ENCODE measurements around the gene CDK5. TPM values are rescaled to one million over a fixed set of nuclear protein-coding genes. Genes with fewer than 3 reads are reported as not detected.
A peak's percentile ranks its signal among the peaks of the same experiment; 100 is the strongest.

Gene CDK5
- total and polyA plus RNA-seq, 2 of the 13 experiments (the other 11 are each of a cell fraction or from before 2014, with no cell fraction given), result 16.4 to 21.3 TPM

DNA sequence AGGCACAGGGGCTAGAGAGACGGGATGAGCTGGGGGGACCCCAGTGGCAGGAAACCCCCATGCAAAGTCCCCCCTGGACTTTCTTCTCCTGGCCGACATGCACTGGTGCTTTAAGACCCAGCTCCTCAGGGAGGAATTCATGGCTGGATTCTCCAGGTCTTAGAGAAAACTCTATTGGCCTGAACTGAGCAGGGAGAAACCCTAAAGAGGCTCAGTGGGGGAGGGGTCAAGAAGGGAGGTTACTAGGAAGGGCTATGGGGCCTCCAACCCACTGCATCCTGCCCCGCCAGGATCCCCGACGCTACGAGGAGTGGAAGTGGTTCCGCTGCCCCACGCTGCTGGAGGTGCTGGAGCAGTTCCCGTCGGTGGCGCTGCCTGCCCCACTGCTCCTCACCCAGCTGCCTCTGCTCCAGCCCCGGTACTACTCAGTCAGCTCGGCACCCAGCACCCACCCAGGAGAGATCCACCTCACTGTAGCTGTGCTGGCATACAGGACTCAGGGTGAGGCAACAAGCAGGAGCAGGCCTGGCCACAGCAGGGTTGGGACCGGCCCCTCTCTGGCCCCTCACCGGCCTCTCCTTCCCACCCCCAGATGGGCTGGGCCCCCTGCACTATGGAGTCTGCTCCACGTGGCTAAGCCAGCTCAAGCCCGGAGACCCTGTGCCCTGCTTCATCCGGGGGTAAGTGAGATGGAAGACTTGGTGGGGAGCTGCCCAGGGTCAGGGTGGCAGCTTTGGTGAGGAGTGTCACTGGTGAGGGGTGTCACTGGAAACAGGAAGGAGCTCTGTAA, 47.2 kb downstream of the CDK5 start (continued):
- TF ChIP-seq, protein P1, sequence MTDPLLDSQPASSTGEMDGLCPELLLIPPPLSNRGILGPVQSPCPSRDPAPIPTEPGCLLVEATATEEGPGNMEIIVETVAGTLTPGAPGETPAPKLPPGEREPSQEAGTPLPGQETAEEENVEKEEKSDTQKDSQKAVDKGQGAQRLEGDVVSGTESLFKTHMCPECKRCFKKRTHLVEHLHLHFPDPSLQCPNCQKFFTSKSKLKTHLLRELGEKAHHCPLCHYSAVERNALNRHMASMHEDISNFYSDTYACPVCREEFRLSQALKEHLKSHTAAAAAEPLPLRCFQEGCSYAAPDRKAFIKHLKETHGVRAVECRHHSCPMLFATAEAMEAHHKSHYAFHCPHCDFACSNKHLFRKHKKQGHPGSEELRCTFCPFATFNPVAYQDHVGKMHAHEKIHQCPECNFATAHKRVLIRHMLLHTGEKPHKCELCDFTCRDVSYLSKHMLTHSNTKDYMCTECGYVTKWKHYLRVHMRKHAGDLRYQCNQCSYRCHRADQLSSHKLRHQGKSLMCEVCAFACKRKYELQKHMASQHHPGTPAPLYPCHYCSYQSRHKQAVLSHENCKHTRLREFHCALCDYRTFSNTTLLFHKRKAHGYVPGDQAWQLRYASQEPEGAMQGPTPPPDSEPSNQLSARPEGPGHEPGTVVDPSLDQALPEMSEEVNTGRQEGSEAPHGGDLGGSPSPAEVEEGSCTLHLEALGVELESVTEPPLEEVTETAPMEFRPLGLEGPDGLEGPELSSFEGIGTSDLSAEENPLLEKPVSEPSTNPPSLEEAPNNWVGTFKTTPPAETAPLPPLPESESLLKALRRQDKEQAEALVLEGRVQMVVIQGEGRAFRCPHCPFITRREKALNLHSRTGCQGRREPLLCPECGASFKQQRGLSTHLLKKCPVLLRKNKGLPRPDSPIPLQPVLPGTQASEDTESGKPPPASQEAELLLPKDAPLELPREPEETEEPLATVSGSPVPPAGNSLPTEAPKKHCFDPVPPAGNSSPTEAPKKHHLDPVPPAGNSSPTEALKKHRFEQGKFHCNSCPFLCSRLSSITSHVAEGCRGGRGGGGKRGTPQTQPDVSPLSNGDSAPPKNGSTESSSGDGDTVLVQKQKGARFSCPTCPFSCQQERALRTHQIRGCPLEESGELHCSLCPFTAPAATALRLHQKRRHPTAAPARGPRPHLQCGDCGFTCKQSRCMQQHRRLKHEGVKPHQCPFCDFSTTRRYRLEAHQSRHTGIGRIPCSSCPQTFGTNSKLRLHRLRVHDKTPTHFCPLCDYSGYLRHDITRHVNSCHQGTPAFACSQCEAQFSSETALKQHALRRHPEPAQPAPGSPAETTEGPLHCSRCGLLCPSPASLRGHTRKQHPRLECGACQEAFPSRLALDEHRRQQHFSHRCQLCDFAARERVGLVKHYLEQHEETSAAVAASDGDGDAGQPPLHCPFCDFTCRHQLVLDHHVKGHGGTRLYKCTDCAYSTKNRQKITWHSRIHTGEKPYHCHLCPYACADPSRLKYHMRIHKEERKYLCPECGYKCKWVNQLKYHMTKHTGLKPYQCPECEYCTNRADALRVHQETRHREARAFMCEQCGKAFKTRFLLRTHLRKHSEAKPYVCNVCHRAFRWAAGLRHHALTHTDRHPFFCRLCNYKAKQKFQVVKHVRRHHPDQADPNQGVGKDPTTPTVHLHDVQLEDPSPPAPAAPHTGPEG (CRISPR knock-in tag; IDR thresholded peaks at IDR 0.05), result 0 out of 2 replicates have a peak, but pooled peaks have one; percentile 29
- TF ChIP-seq RBFOX2 (IDR thresholded peaks at IDR 0.05; ENCODE audit: low read depth, low read length), result 0 out of 2 replicates have a peak, but pooled peaks have one; percentile 26
- 0 out of 2 replicates have a peak, but pooled peaks have one; percentile 29 for TF ChIP-seq HDAC2 (CRISPR knock-in tag; IDR thresholded peaks at IDR 0.05)
- TF ChIP-seq GABPB1 (CRISPR knock-in tag; IDR thresholded peaks at IDR 0.05), result peak; percentile 41; the same call in 1 of the 2 replicates
- 0 out of 2 replicates have a peak, but pooled peaks have one; percentile 32 for TF ChIP-seq ZNF563 (CRISPR knock-in tag; IDR thresholded peaks at IDR 0.05)
- TF ChIP-seq BRD4 (CRISPR knock-in tag; IDR thresholded peaks at IDR 0.05), result peak; percentile 83
- TF ChIP-seq ZNF501 (CRISPR knock-in tag; IDR thresholded peaks at IDR 0.05), result peak; percentile 44; the same call in 1 of the 2 replicates
- TF ChIP-seq, protein P2, sequence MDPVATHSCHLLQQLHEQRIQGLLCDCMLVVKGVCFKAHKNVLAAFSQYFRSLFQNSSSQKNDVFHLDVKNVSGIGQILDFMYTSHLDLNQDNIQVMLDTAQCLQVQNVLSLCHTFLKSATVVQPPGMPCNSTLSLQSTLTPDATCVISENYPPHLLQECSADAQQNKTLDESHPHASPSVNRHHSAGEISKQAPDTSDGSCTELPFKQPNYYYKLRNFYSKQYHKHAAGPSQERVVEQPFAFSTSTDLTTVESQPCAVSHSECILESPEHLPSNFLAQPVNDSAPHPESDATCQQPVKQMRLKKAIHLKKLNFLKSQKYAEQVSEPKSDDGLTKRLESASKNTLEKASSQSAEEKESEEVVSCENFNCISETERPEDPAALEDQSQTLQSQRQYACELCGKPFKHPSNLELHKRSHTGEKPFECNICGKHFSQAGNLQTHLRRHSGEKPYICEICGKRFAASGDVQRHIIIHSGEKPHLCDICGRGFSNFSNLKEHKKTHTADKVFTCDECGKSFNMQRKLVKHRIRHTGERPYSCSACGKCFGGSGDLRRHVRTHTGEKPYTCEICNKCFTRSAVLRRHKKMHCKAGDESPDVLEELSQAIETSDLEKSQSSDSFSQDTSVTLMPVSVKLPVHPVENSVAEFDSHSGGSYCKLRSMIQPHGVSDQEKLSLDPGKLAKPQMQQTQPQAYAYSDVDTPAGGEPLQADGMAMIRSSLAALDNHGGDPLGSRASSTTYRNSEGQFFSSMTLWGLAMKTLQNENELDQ (CRISPR knock-in tag; IDR thresholded peaks at IDR 0.05; ENCODE audit: borderline replicate concordance), result no peak
- no peak for TF ChIP-seq RXRA (CRISPR knock-in tag; IDR thresholded peaks at IDR 0.05)
- peak; percentile 41; the same call in 1 of the 2 replicates for TF ChIP-seq SP4 (CRISPR knock-in tag; IDR thresholded peaks at IDR 0.05)
- peak; percentile 10; the same call in 1 of the 2 replicates for TF ChIP-seq NR2F6 (IDR thresholded peaks at IDR 0.05)
- TF ChIP-seq NR2F6 (CRISPR knock-in tag; IDR thresholded peaks at IDR 0.05), result no peak
- TF ChIP-seq ZNF230 (CRISPR knock-in tag; IDR thresholded peaks at IDR 0.05), result 0 out of 2 replicates have a peak, but pooled peaks have one; percentile 24
- TF ChIP-seq HNRNPLL (IDR thresholded peaks at IDR 0.05; ENCODE audit: low read depth, low read length, poor library complexity, severe bottlenecking), result peak; percentile 61
- TF ChIP-seq TAF1 (CRISPR knock-in tag; IDR thresholded peaks at IDR 0.05), result peak; percentile 44; the same call in 1 of the 2 replicates
- TF ChIP-seq ARID2 (CRISPR knock-in tag; IDR thresholded peaks at IDR 0.05; ENCODE audit: borderline replicate concordance), result 0 out of 2 replicates have a peak, but pooled peaks have one; percentile 23
- TF ChIP-seq, protein P3, sequence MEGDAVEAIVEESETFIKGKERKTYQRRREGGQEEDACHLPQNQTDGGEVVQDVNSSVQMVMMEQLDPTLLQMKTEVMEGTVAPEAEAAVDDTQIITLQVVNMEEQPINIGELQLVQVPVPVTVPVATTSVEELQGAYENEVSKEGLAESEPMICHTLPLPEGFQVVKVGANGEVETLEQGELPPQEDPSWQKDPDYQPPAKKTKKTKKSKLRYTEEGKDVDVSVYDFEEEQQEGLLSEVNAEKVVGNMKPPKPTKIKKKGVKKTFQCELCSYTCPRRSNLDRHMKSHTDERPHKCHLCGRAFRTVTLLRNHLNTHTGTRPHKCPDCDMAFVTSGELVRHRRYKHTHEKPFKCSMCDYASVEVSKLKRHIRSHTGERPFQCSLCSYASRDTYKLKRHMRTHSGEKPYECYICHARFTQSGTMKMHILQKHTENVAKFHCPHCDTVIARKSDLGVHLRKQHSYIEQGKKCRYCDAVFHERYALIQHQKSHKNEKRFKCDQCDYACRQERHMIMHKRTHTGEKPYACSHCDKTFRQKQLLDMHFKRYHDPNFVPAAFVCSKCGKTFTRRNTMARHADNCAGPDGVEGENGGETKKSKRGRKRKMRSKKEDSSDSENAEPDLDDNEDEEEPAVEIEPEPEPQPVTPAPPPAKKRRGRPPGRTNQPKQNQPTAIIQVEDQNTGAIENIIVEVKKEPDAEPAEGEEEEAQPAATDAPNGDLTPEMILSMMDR (CRISPR knock-in tag; IDR thresholded peaks at IDR 0.05), result peak; percentile 23; the same call in 1 of the 2 replicates

All from HepG2 (cell line).